ENCODE measurements around the gene TMEM175. TPM values are rescaled to one million over a fixed set of nuclear protein-coding genes. Genes with fewer than 3 reads are reported as not detected.
A peak's percentile ranks its signal among the peaks of the same experiment; 100 is the strongest.
"Not testable (repeated sequence)": the region's sequence is repeated elsewhere in the genome, so short reads cannot be mapped to it uniquely, and the experiment has no call there.

TMEM175 gene
- total and polyA plus RNA-seq, 3 experiments from 2014 or later = 16.9 to 21.5 (median 17.6) TPM

GRCh38 chr4:930827-931193 is 1.4 kb upstream of the TMEM175 start:
- Histone ChIP-seq H3K4me1 (ENCODE audit: insufficient read depth, low read length) (peaks cover 48% of the 10 kb centered on the region), H3K9me3 (ENCODE audit: low read length) (no peaks in the 10 kb centered on the region), H3K27me3 (ENCODE audit: insufficient read depth, low read length, poor library complexity, severe bottlenecking) (no peaks in the 10 kb centered on the region), H3K27ac (ENCODE audit: low read depth, low read length) (peak overlapping the region; percentile 96), H3K4me3 (ENCODE audit: low read length) (peak overlapping the region; percentile 82), H3K36me3 (ENCODE audit: insufficient read depth, low read length) (no peaks in the 10 kb centered on the region)
- CTCF ChIA-PET = interaction anchor here (2.2 kb wide), 1 partner anchor 56 kb away, joined by 6 read pairs; the partner anchor contains the start of gene IDUA
- no peak for DNase-seq
- Mint-ChIP-seq H3K27ac (peak overlapping the region; percentile 90 to 100 (median 94)), H3K27me3 (peaks cover 0 to 3% of the 10 kb centered on the region in 2 donors), H3K4me1 (peaks cover 50 to 65% (median 50%) of the 10 kb centered on the region in 3 donors), H3K36me3 (peaks cover 0 to 23% (median 2%) of the 10 kb centered on the region in 3 donors), H3K4me3 (peak overlapping the region; percentile 91 to 98 (median 96)), H3K9me3 (no peaks in the 10 kb centered on the region)
- POLR2A ChIA-PET = interaction anchor here (1.1 to 1.3 kb wide), 2 partner anchors 9 to 149 kb away, joined by 4 read pairs; no protein-coding TSS in a partner anchor

- Histone ChIP-seq H3K27ac (ENCODE audit: low read depth, low read length) (peak overlapping the region; percentile 96), H3K9me3 (ENCODE audit: low read length) (no peaks in the 10 kb centered on the region), H3K4me3 (ENCODE audit: low read length) (peak overlapping the region; percentile 82), H3K36me3 (ENCODE audit: insufficient read depth, low read length) (no peaks in the 10 kb centered on the region), H3K27me3 (ENCODE audit: insufficient read depth, low read length, poor library complexity, severe bottlenecking) (no peaks in the 10 kb centered on the region), H3K4me1 (ENCODE audit: insufficient read depth, low read length) (peaks cover 42% of the 10 kb centered on the region)
- Mint-ChIP-seq H3K27ac (peak overlapping the region; percentile 90 to 100 (median 94)), H3K27me3 (peaks cover 0 to 3% of the 10 kb centered on the region in 2 donors), H3K4me1 (peaks cover 44 to 59% (median 45%) of the 10 kb centered on the region in 3 donors), H3K36me3 (peaks cover 0 to 19% (median 1%) of the 10 kb centered on the region in 3 donors), H3K9me3 (no peaks in the 10 kb centered on the region), H3K4me3 (peak overlapping the region; percentile 91 to 98 (median 96))
- ChIA-PET CTCF (interaction anchor here (0.8 to 2.2 kb wide), 3 partner anchors 56 to 255 kb away, joined by 3 to 6 read pairs (median 3); partner anchors contain the start of gene IDUA), POLR2A (interaction anchor here (1.1 to 1.4 kb wide), 5 partner anchors 10 to 150 kb away, joined by 4 to 8 read pairs (median 4); partner anchors contain the start of gene IDUA)
- DNase-seq = peak in 4 of 5 donors; percentile 16 to 63 (median 30)
Observed at GRCh38 chr4:931194-931959, 883 bp upstream of the TMEM175 start.

- POLR2A ChIA-PET = interaction anchor here (0.7 to 1.4 kb wide), 6 partner anchors 26 to 269 kb away, joined by 3 to 8 read pairs (median 4); partner anchors contain the start of gene IDUA
- Mint-ChIP-seq H3K27me3 (peaks cover 0 to 3% of the 10 kb centered on the region in 2 donors), H3K4me3 (peak overlapping the region; percentile 91 to 98 (median 96)), H3K9me3 (no peaks in the 10 kb centered on the region), H3K27ac (peak overlapping the region; percentile 84 to 98 (median 94)), H3K36me3 (peaks cover 0 to 18% (median 2%) of the 10 kb centered on the region in 3 donors), H3K4me1 (peaks cover 43 to 56% (median 43%) of the 10 kb centered on the region in 3 donors)
- Histone ChIP-seq H3K9me3 (ENCODE audit: low read length) (no peaks in the 10 kb centered on the region), H3K4me1 (ENCODE audit: insufficient read depth, low read length) (peaks cover 40% of the 10 kb centered on the region), H3K36me3 (ENCODE audit: insufficient read depth, low read length) (no peaks in the 10 kb centered on the region), H3K27me3 (ENCODE audit: insufficient read depth, low read length, poor library complexity, severe bottlenecking) (no peaks in the 10 kb centered on the region), H3K4me3 (ENCODE audit: low read length) (peak overlapping the region; percentile 82), H3K27ac (ENCODE audit: low read depth, low read length) (peak overlapping the region; percentile 96)
- CTCF ChIA-PET = interaction anchor here (0.8 to 1.8 kb wide), 2 partner anchors 9 to 190 kb away, joined by 4 to 7 read pairs; no protein-coding TSS in a partner anchor
- DNase-seq = no peak
Observed at GRCh38 chr4:932713-933070, 432 bp downstream of the TMEM175 start.

- H3K4me3 ChIP-seq (ENCODE audit: low read length); DNase-seq; H3K27ac ChIP-seq (ENCODE audit: low read depth, low read length); H3K4me1 Mint-ChIP-seq; H3K36me3 Mint-ChIP-seq; H3K27ac Mint-ChIP-seq; H3K9me3 ChIP-seq (ENCODE audit: low read length); H3K9me3 Mint-ChIP-seq; H3K4me1 ChIP-seq (ENCODE audit: insufficient read depth, low read length); H3K27me3 ChIP-seq (ENCODE audit: insufficient read depth, low read length, poor library complexity, severe bottlenecking); POLR2A ChIA-PET; H3K4me3 Mint-ChIP-seq; H3K27me3 Mint-ChIP-seq; H3K36me3 ChIP-seq (ENCODE audit: insufficient read depth, low read length): not testable (repeated sequence)
- CTCF ChIA-PET = interaction anchor here (1.3 kb wide), 1 partner anchor 173 kb away, joined by 3 read pairs; no protein-coding TSS in a partner anchor
Observed at GRCh38 chr4:939508-939907, 7.2 kb downstream of the TMEM175 start.

GRCh38 chr4:945274-946102 is 13.2 kb downstream of the TMEM175 start:
- Histone ChIP-seq H3K27me3 (ENCODE audit: insufficient read depth, low read length, poor library complexity, severe bottlenecking) (no peaks in the 10 kb centered on the region), H3K4me3 (ENCODE audit: low read length) (no peak overlapping the region), H3K4me1 (ENCODE audit: insufficient read depth, low read length) (no peaks in the 10 kb centered on the region), H3K36me3 (ENCODE audit: insufficient read depth, low read length) (no peaks in the 10 kb centered on the region), H3K9me3 (ENCODE audit: low read length) (no peaks in the 10 kb centered on the region), H3K27ac (ENCODE audit: low read depth, low read length) (no peak overlapping the region)
- H3K36me3 Mint-ChIP-seq = peaks cover 0 to 14% (median 4%) of the 10 kb centered on the region in 3 donors
- peak overlapping the region in 1 of 8 donors; percentile 29 for H3K27ac Mint-ChIP-seq
- no peaks in the 10 kb centered on the region for H3K9me3 Mint-ChIP-seq
- H3K4me1 Mint-ChIP-seq = peaks cover 0 to 3% (median 0%) of the 10 kb centered on the region in 3 donors
- peak overlapping the region in 1 of 7 donors; percentile 66 for H3K4me3 Mint-ChIP-seq
- POLR2A ChIA-PET = interaction anchor here (0.6 kb wide), 1 partner anchor 13 kb away, joined by 8 read pairs; no protein-coding TSS in a partner anchor
- H3K27me3 Mint-ChIP-seq = no peaks in the 10 kb centered on the region
- CTCF ChIA-PET = no interaction called here
- DNase-seq = peak in 1 of 5 donors; percentile 33

- Histone ChIP-seq H3K4me3 (ENCODE audit: low read length) (no peak overlapping the region), H3K36me3 (ENCODE audit: insufficient read depth, low read length) (no peaks in the 10 kb centered on the region), H3K27ac (ENCODE audit: low read depth, low read length) (no peak overlapping the region), H3K4me1 (ENCODE audit: insufficient read depth, low read length) (no peaks in the 10 kb centered on the region), H3K27me3 (ENCODE audit: insufficient read depth, low read length, poor library complexity, severe bottlenecking) (no peaks in the 10 kb centered on the region), H3K9me3 (ENCODE audit: low read length) (no peaks in the 10 kb centered on the region)
- POLR2A ChIA-PET = interaction anchor here (0.6 kb wide), 1 partner anchor 12 kb away, joined by 8 read pairs; no protein-coding TSS in a partner anchor
- H3K4me1 Mint-ChIP-seq = peaks cover 0 to 3% (median 0%) of the 10 kb centered on the region in 3 donors
- no peak overlapping the region for H3K4me3 Mint-ChIP-seq
- peaks cover 0 to 14% (median 4%) of the 10 kb centered on the region in 3 donors for H3K36me3 Mint-ChIP-seq
- H3K27ac Mint-ChIP-seq = no peak overlapping the region
- no peak for DNase-seq
- no peaks in the 10 kb centered on the region for H3K9me3 Mint-ChIP-seq
- CTCF ChIA-PET = no interaction called here
- H3K27me3 Mint-ChIP-seq = no peaks in the 10 kb centered on the region
Observed at GRCh38 chr4:946103-946450, 13.8 kb downstream of the TMEM175 start.

- Histone ChIP-seq H3K27ac (ENCODE audit: low read depth, low read length) (no peak overlapping the region), H3K4me3 (ENCODE audit: low read length) (no peak overlapping the region), H3K36me3 (ENCODE audit: insufficient read depth, low read length) (no peaks in the 10 kb centered on the region), H3K27me3 (ENCODE audit: insufficient read depth, low read length, poor library complexity, severe bottlenecking) (no peaks in the 10 kb centered on the region), H3K9me3 (ENCODE audit: low read length) (no peaks in the 10 kb centered on the region), H3K4me1 (ENCODE audit: insufficient read depth, low read length) (no peaks in the 10 kb centered on the region)
- Mint-ChIP-seq H3K4me3 (no peak overlapping the region), H3K9me3 (no peaks in the 10 kb centered on the region), H3K27ac (peak overlapping the region in 1 of 8 donors; percentile 46), H3K36me3 (peaks cover 0 to 14% (median 4%) of the 10 kb centered on the region in 3 donors), H3K27me3 (no peaks in the 10 kb centered on the region), H3K4me1 (peaks cover 0 to 3% (median 0%) of the 10 kb centered on the region in 3 donors)
- ChIA-PET POLR2A (interaction anchor here (0.6 kb wide), 1 partner anchor 11 kb away, joined by 8 read pairs; no protein-coding TSS in a partner anchor), CTCF (no interaction called here)
- DNase-seq = peak in 1 of 5 donors; percentile 27
Observed at GRCh38 chr4:946517-947471, 14.5 kb downstream of the TMEM175 start.
